Heart right ventricle (tissue), 16 donors: ENCODE data around the gene AURKAIP1. TPM values are rescaled to one million over a fixed set of nuclear protein-coding genes. Genes with fewer than 3 reads are reported as not detected.
A peak's percentile ranks its signal among the peaks of the same experiment; 100 is the strongest.
"Not testable (repeated sequence)": the region's sequence is repeated elsewhere in the genome, so short reads cannot be mapped to it uniquely, and the experiment has no call there.

ENCODE experiments used
- ATAC-seq, 8 donors: fragments of 200-7000 bp; cut with Tn5 transposase; one replicate each; pipeline ENCODE4 v1.9.1; 2020; ENCODE audit warnings: mild to moderate bottlenecking in 8 of 8, moderate library complexity in 8 of 8, moderate number of reproducible peaks in 1 of 8
- DNase-seq, 2 donors: peaks; one replicate each; pipeline ENCODE4 v3.0.0-alpha.2; 2020
- H3K27ac ChIP-seq, 10 donors: fragments of 200-600 bp; sonication (generic) in 2 of 10; one replicate each; pipeline versions ENCODE4 v1.5.0 to v1.8.0; 2020 to 2022; ENCODE audit warnings: mild to moderate bottlenecking in 3 of 10
- H3K27me3 ChIP-seq, 7 donors: fragments of 200-600 bp; one replicate each; pipeline ENCODE4 v1.8.0; 2021 to 2022; ENCODE audit warnings: mild to moderate bottlenecking in 2 of 7
- H3K36me3 ChIP-seq, 9 donors: fragments of 200-600 bp; sonication (generic) in 1 of 9; one replicate each; pipeline versions ENCODE4 v1.5.0 to v1.8.0; 2020 to 2022; ENCODE audit warnings: mild to moderate bottlenecking in 2 of 9
- H3K4me1 ChIP-seq, 9 donors: fragments of 200-600 bp; sonication (generic) in 1 of 9; one replicate each; pipeline versions ENCODE4 v1.5.0 to v1.8.0; 2020 to 2022; ENCODE audit warnings: mild to moderate bottlenecking in 4 of 9
- H3K4me3 ChIP-seq, 10 donors: fragments of 200-600 bp; sonication (generic) in 2 of 10; one replicate each; pipeline versions ENCODE4 v1.5.0 to v1.8.0; 2020 to 2022; ENCODE audit warnings: mild to moderate bottlenecking in 7 of 10, moderate library complexity in 2 of 10
- H3K9me3 ChIP-seq, 11 donors: fragments of 200-600 bp in 10 of 11; sonication (generic) in 2 of 11; one replicate each; pipeline versions ENCODE4 v1.5.0 to v1.8.0; 2013 to 2022; ENCODE audit warnings: mild to moderate bottlenecking in 2 of 11, control low read depth in 1 of 11, moderate library complexity in 1 of 11
- WGBS, 2 donors: extraction: QIAGEN DNeasy Blood & Tissue Kit; methylation state at CpG; one replicate each; pipeline ENCODE4 v1.1.7; 2013; ENCODE audit warnings: inconsistent platforms in 1 of 2; 5-methylcytosine and 5-hydroxymethylcytosine counted together
- intact Hi-C, 10 donors: fragments of 100-400 bp; cut with DNase I; formaldehyde crosslinking; loops; one replicate each; pipeline versions ENCODE4 v1.11.1 to v1.14.2; 2022
- polyA plus RNA-seq, 2 donors: library from polyadenylated mRNA; stranded (reverse); fragments of 200-250 nt; gene quantifications; one replicate each; pipeline ENCODE4 v1.2.3, GENCODE V29; 2013
- total RNA-seq, 10 donors: library from RNA; stranded (reverse); fragmentation: NEBNext Ultra II Directional in 3 of 10; extraction: Animal tissue kit (Norgen Biotek cat#: 25700) in 3 of 10; gene quantifications; one replicate each; pipeline versions ENCODE4 v1.2.1 to v1.2.4, GENCODE V29; 2021 to 2023
- TF ChIP-seq, protein P1 (sequence below), 9 donors: fragments of 200-600 bp; sonication (generic) in 2 of 9; IDR thresholded peaks; one replicate each; pipeline versions ENCODE4 v1.5.0 to v1.8.0; 2021 to 2022; ENCODE audit warnings: antibody characterized with exemption in 9 of 9, mild to moderate bottlenecking in 5 of 9, moderate library complexity in 1 of 9
- donor health status: Arrhythmogenic right ventricular cardiomyopathy.
- donor health status: ischemic (EF 13 %, LVEDD 7.1; RV severe dilation, severe dysfunction).
- donor health status: healthy with polysubstance abuse.
- donor health status: DM: no; HTN: yes; CAD: no.
- donor health status: DM: no; HTN: no; CAD: no.
- donor health status: ischemic (EF 25% LVEDD 6.9; RV normal size, moderate dysfunction).
- donor health status: ischemic (EF 25% LVEDD 5.7; RV mildly dilated, moderate dysfunction).
- donor health status: healthy.
- donor health status: DM: yes; HTN: yes; CAD: no.
- donor health status: Ischemic cardiomyopathy.
- donor health status: ischemic (EF 35%, LVEDD 5.7; RV mildly dilated, moderate dysfunction).
- donor health status: nonischemic (EF 11% LVEDD 7.7; RV severe dilation, severe dysfunction).
- donor health status: DM: yes; HTN: yes; CAD: no.
- donor health status: PGD.
- donor health status: ischemic (EF 29% LVEDD 5.4; RV normal size, mild dysfunction).
- donor health status: nonischemic (EF 23%, LVEDD 6.1; RV moderate dilation, normal function).

The AURKAIP1 gene
- total and polyA plus RNA-seq, 12 donors = 176 to 528 (median 196) TPM

DNA sequence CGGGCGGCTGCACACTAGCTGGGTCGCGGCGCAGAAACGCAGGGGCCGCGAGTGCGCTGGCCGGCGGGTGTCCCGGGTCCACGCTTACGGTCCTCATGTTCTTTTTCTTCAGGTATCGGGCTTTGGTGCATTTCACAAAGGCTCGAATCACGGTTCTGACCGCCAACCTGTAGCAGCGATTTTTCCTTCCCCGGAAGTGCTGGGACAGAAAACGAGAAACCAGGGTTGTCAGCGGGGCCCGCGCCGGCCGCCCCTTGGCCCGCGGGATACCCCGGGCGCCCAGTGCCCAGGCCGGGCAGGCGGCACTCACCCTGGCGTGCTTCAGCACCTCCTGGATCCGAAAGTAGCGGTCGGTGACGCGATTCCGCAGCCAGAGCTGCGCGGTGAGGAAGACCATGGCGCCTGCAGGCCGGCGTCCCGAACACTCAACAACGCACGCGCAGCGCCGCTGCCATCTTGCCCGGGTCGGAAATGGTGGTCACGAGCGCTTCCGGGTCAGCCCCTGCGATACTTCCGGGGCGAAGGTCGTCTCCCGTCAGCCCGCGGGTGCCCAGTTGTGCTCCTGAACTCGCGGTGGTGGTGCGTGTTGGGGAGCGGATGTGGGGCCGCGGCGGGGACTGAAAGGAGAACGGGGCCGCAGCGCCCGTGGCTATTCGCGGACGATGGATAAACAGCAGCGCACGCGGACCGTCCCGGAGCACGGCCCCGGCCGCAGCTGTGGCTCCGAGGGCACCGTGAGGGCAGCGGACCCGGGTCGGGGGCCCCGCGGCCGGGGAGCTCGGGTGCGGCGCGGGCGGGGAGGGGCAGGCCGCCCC lies 32.0 kb upstream of the AURKAIP1 start, which contains the start of gene MRPL20:
Gene MRPL20 (minus strand): TSS at position 473 of the 815 bp plus-strand sequence. CDS start 76 bp downstream, at position 397.
- H3K4me1 ChIP-seq = peaks cover 0 to 52% (median 32%) of the 10 kb centered on the region in 9 donors
- peaks cover 0 to 43% (median 32%) of the 10 kb centered on the region in 9 donors for H3K36me3 ChIP-seq
- H3K9me3 ChIP-seq = no peaks in the 10 kb centered on the region
- TF ChIP-seq, protein P1, sequence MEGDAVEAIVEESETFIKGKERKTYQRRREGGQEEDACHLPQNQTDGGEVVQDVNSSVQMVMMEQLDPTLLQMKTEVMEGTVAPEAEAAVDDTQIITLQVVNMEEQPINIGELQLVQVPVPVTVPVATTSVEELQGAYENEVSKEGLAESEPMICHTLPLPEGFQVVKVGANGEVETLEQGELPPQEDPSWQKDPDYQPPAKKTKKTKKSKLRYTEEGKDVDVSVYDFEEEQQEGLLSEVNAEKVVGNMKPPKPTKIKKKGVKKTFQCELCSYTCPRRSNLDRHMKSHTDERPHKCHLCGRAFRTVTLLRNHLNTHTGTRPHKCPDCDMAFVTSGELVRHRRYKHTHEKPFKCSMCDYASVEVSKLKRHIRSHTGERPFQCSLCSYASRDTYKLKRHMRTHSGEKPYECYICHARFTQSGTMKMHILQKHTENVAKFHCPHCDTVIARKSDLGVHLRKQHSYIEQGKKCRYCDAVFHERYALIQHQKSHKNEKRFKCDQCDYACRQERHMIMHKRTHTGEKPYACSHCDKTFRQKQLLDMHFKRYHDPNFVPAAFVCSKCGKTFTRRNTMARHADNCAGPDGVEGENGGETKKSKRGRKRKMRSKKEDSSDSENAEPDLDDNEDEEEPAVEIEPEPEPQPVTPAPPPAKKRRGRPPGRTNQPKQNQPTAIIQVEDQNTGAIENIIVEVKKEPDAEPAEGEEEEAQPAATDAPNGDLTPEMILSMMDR (IDR thresholded peaks at IDR 0.05) = no peak
- H3K27ac ChIP-seq = peak within 1 kb of the TSS; percentile 70 to 94 (median 88)
- intact Hi-C loops = loop anchor here in 4 of 10 donors (1.0 to 10.0 kb wide), 4 partner anchors 28 to 98 kb away; partner anchors contain the start of genes AURKAIP1 (in 1 of the 4) and VWA1 (in 1 of the 4)
- 0% methylated on average over 89 to 98 of the region's 98 CpGs for WGBS, 2 donors
- no peaks in the 10 kb centered on the region for H3K27me3 ChIP-seq
- peak; percentile 95 to 96 for DNase-seq
- peak within 1 kb of the TSS; percentile 69 to 99 (median 93) for H3K4me3 ChIP-seq
- peak; percentile 95 to 99 (median 98) for ATAC-seq

DNA sequence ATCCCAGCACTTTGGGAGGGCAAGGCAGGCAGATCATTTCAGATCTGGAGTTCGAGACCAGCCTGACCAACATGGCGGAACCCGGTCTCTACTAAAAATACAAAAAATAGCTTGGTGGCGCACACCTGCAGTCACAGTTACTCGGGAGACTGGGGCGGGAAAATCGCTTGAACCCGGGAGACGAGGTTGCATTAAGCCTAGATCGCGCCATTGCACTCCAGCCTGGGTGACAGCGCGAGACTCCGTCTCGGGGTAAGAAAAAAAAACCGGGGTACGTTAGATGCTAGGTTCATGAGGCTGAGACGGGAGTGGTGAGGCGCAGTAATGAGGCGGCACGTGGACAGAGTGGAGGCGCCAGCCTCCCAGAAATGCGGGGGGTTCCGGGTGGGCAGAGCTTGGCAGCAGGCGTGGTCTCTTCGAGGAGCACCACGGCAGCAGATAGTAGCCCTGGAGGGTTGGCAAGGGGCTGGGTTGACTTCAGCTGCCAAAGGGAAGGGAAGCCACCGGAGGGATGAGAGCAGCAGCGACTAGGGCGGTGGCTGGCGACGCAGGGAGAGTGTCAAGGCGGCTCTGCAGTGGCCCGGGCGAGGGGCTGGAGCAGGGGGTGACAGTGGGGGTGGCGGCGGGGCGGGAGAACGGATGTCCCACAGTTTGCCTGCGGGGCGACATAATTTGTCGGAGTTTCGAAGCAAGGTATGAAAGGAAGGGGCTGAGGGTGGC lies 31.3 kb upstream of the AURKAIP1 start:
- ATAC-seq (peak in 3 of 8 donors; percentile 2 to 43 (median 3)), DNase-seq (no peak)
- Histone ChIP-seq H3K36me3 (peaks cover 0 to 51% (median 37%) of the 10 kb centered on the region in 9 donors), H3K4me3 (peak overlapping the region; percentile 69 to 99 (median 93)), H3K4me1 (peaks cover 0 to 60% (median 32%) of the 10 kb centered on the region in 9 donors), H3K9me3 (no peaks in the 10 kb centered on the region), H3K27ac (peak overlapping the region in 9 of 10 donors; percentile 77 to 94 (median 88)), H3K27me3 (no peaks in the 10 kb centered on the region)
- 42 to 43% methylated on average over 43 of the region's 43 CpGs for WGBS, 2 donors
- intact Hi-C loops = loop anchor here in 4 of 10 donors (2.0 to 10.0 kb wide), 3 partner anchors 29 to 99 kb away; partner anchors contain the start of gene VWA1 (in 1 of the 4)
- TF ChIP-seq, protein P1 (IDR thresholded peaks at IDR 0.05) = no peak

DNA sequence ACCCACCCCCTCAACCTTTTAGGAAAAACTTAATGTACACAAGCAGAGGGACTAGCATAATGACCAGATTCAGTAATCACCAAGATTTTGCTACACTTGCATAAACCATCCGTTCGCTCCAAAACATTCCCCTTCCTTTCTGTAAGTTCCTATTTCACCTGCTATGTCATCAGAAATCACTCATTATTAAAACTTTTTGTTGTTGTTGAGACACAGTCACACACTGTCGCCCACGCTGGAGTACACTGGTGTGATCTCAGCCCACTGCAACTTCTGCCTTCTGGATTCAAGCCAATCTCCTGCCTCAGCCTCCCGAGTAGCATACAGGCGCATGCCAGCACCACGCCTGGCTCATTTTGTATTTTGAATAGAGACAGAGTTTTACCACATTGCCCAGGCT lies 28.6 kb upstream of the AURKAIP1 start:
- DNase-seq = no peak

DNA sequence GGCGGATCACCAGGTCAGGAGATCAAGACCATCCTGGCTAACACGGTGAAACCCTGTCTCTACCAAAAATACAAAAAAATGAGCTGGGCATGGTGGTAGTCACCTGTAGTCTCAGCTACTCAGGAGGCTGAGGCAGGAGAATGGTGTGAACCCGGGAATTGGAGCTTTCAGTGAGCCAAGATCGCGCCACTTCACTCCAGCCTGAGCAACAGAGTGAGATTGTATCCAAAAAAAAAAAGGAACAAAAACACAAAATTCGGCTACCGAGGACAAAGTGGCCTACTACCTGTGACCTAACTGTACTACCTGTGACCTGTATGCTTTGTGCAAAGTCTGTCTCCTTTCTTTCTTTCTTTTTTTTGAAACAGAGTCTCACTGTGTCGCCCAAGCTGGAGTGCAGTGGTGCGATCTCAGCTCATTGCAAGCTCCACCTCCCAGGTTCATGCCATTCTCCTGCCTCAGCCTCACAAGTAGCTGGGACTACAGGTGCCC lies 27.9 kb upstream of the AURKAIP1 start:
- intact Hi-C loops = loop anchor here in 2 of 10 donors (5.0 to 10.0 kb wide), 2 partner anchors 34 to 102 kb away; partner anchors contain the start of gene VWA1 (in 1 of the 2)
- not testable (repeated sequence) for H3K27ac ChIP-seq, H3K4me3 ChIP-seq, H3K9me3 ChIP-seq, H3K27me3 ChIP-seq, ATAC-seq, DNase-seq
- H3K4me1 ChIP-seq = peaks cover 12 to 66% (median 43%) of the 10 kb centered on the region in 9 donors
- peaks cover 0 to 62% (median 43%) of the 10 kb centered on the region in 9 donors for H3K36me3 ChIP-seq
- 88 to 93% methylated on average over 9 of the region's 9 CpGs for WGBS, 2 donors

More for the DNA sequence above, 28.6 kb upstream of the AURKAIP1 start:
- ATAC-seq = no peak
- Histone ChIP-seq H3K27ac (no peak overlapping the region), H3K4me1 (peaks cover 8 to 67% (median 44%) of the 10 kb centered on the region in 9 donors), H3K9me3 (no peaks in the 10 kb centered on the region), H3K4me3 (no peak overlapping the region), H3K36me3 (peaks cover 0 to 60% (median 43%) of the 10 kb centered on the region in 9 donors), H3K27me3 (no peaks in the 10 kb centered on the region)
- intact Hi-C loops = loop anchor here in 2 of 10 donors (5.0 to 10.0 kb wide), 2 partner anchors 34 to 101 kb away; partner anchors contain the start of gene VWA1 (in 1 of the 2)
- TF ChIP-seq, protein P1 (IDR thresholded peaks at IDR 0.05) = no peak
- 79% methylated on average over 7 of the region's 7 CpGs for WGBS, 2 donors
